SK-N-SH (cell line): ENCODE measurements around the gene NHLH1. TPM values are rescaled to one million over a fixed set of nuclear protein-coding genes. Genes with fewer than 3 reads are reported as not detected.

Experiments
- CTCF ChIA-PET: fragments of 300-600, 350-600 bp; formaldehyde crosslinking; extraction: SDS; loops from one replicate; lab custom pipeline; 2021; lab: Yijun Ruan, JAX
- POLR2A ChIA-PET: fragments of 350-600 bp; sonication (Branson Sonifier 250); formaldehyde crosslinking; extraction: SDS; loops from one replicate; lab custom pipeline; 2020; ENCODE audit warnings: antibody characterized with exemption, inconsistent platforms; lab: Yijun Ruan, JAX
- DNase-seq: peaks from one replicate; pipeline ENCODE4 v3.0.0; 2012
- H2AFZ ChIP-seq: fragments of 200-600 bp; sonication (generic); 2 replicates; pipeline ENCODE4 v1.8.1; 2016; ENCODE audit warnings: antibody characterized with exemption, mild to moderate bottlenecking, low read depth
- H3F3A ChIP-seq: fragments of 200-600 bp; sonication (generic); replicated peaks from 2 replicates; pipeline ENCODE3; 2016; ENCODE audit warnings: antibody characterized with exemption, mild to moderate bottlenecking; ENCODE audit not compliant: insufficient read depth
- H3K27ac ChIP-seq, 2 experiments: fragments of 200-500 bp in 1 of 2; fragments of 200-600 bp in 1 of 2; sonication (Bioruptor generic) in 1 of 2; sonication (generic), shearing (Covaris generic) in 1 of 2; 2 replicates each; pipeline versions ENCODE4 v1.5.1 to v1.6.1; 2014 to 2016; ENCODE audit warnings: low read depth in 2 of 2, inconsistent platforms in 1 of 2, low read length in 1 of 2, mild to moderate bottlenecking in 1 of 2, mixed read lengths in 1 of 2
- H3K27me3 ChIP-seq: fragments of 200-600 bp; sonication (generic), shearing (Covaris generic); 2 replicates; pipeline ENCODE4 v1.6.1; 2016; ENCODE audit warnings: mixed run types; ENCODE audit not compliant: insufficient read depth
- H3K36me3 ChIP-seq, 2 experiments: fragments of 200-500 bp in 1 of 2; fragments of 200-600 bp in 1 of 2; sonication (Bioruptor generic) in 1 of 2; sonication (generic) in 1 of 2; replicated peaks in 1 of 2; 2 replicates each; pipeline versions ENCODE3 to v1.5.1; 2014 to 2016; ENCODE audit warnings: low read length in 1 of 2, mild to moderate bottlenecking in 1 of 2; ENCODE audit not compliant: insufficient read depth in 2 of 2, control insufficient read depth in 1 of 2
- H3K4me1 ChIP-seq, 2 experiments: fragments of 200-500 bp in 1 of 2; fragments of 200-600 bp in 1 of 2; sonication (Bioruptor generic) in 1 of 2; sonication (generic), shearing (Covaris generic) in 1 of 2; 2 replicates each; pipeline versions ENCODE4 v1.5.1 to v1.6.1; 2014 to 2016; ENCODE audit warnings: low read depth in 1 of 2, low read length in 1 of 2, mixed run types in 1 of 2; ENCODE audit not compliant: insufficient read depth in 2 of 2, control insufficient read depth in 1 of 2
- H3K4me2 ChIP-seq: fragments of 200-600 bp; sonication (generic), shearing (Covaris generic); 2 replicates; pipeline ENCODE4 v1.6.1; 2017; ENCODE audit warnings: mixed run types
- H3K4me3 ChIP-seq, 2 experiments: fragments of 200-500 bp in 1 of 2; fragments of 200-600 bp in 1 of 2; sonication (Bioruptor generic) in 1 of 2; sonication (generic), shearing (Covaris generic) in 1 of 2; 2 replicates each; pipeline versions ENCODE4 v1.5.1 to v1.8.1; 2014 to 2016; ENCODE audit warnings: low read depth in 2 of 2, inconsistent platforms in 1 of 2, low read length in 1 of 2, mild to moderate bottlenecking in 1 of 2, mixed read lengths in 1 of 2, moderate library complexity in 1 of 2
- H3K79me2 ChIP-seq: fragments of 200-600 bp; sonication (generic); 2 replicates; pipeline ENCODE4 v1.8.1; 2017; ENCODE audit warnings: mild to moderate bottlenecking; ENCODE audit not compliant: insufficient read depth
- H3K9ac ChIP-seq: fragments of 200-600 bp; sonication (generic); 2 replicates; pipeline ENCODE4 v1.6.1; 2017; ENCODE audit warnings: mixed run types
- H3K9me2 ChIP-seq: fragments of 200-600 bp; sonication (generic); 2 replicates; pipeline ENCODE4 v1.6.1; 2017; ENCODE audit warnings: mixed run types
- H3K9me3 ChIP-seq: fragments of 200-600 bp; sonication (generic); 2 replicates; pipeline ENCODE4 v1.6.1; 2017; ENCODE audit warnings: mixed run types, mild to moderate bottlenecking, moderate library complexity
- H4K20me1 ChIP-seq: fragments of 200-600 bp; sonication (generic); 2 replicates; pipeline ENCODE4 v1.6.1; 2017; ENCODE audit warnings: mild to moderate bottlenecking, mixed run types; ENCODE audit not compliant: insufficient read depth
- EP300 ChIP-seq, 2 experiments: IDR thresholded peaks; 2 replicates each; pipeline versions ENCODE4 v1.4.0 to v1.6.1; 2012; ENCODE audit warnings: borderline replicate concordance in 1 of 2, low read depth in 1 of 2, low read length in 1 of 2
- FOXM1 ChIP-seq: IDR thresholded peaks from 2 replicates; pipeline ENCODE4 v1.4.0; 2012; ENCODE audit warnings: low read depth, mild to moderate bottlenecking
- MAX ChIP-seq: IDR thresholded peaks from 2 replicates; pipeline ENCODE4 v1.4.0; 2012; ENCODE audit warnings: low read depth
- MEF2A ChIP-seq: IDR thresholded peaks from 2 replicates; pipeline ENCODE4 v1.4.0; 2012; ENCODE audit warnings: low read depth, borderline replicate concordance
- MXI1 ChIP-seq: IDR thresholded peaks from 2 replicates; pipeline ENCODE4 v1.6.1; 2012; ENCODE audit warnings: mild to moderate bottlenecking, low read depth, low read length, improper control_type of control experiment
- NFIC ChIP-seq: IDR thresholded peaks from 2 replicates; pipeline ENCODE4 v1.4.0; 2012; ENCODE audit warnings: borderline replicate concordance
- NRF1 ChIP-seq: IDR thresholded peaks from 2 replicates; pipeline ENCODE4 v1.6.1; 2012; ENCODE audit warnings: low read depth, mild to moderate bottlenecking, low read length
- RCOR1 ChIP-seq: fragments of 150-350 bp; IDR thresholded peaks from 2 replicates; pipeline ENCODE4 v1.6.1; 2017; ENCODE audit warnings: antibody characterized with exemption, low read length
- REST ChIP-seq: IDR thresholded peaks from 2 replicates; pipeline ENCODE4 v1.6.1; 2012; ENCODE audit warnings: mild to moderate bottlenecking, low read depth, low read length, moderate library complexity
- RXRA ChIP-seq: IDR thresholded peaks from 2 replicates; pipeline ENCODE4 v1.4.0; 2012; ENCODE audit warnings: low read depth, mild to moderate bottlenecking, borderline replicate concordance
- TAF1 ChIP-seq: IDR thresholded peaks from 2 replicates; pipeline ENCODE4 v1.6.1; 2012; ENCODE audit warnings: low read depth, mild to moderate bottlenecking, low read length, moderate library complexity, borderline replicate concordance
- TCF12 ChIP-seq: IDR thresholded peaks from 2 replicates; pipeline ENCODE4 v1.4.0; 2012
- TEAD4 ChIP-seq: IDR thresholded peaks from 2 replicates; pipeline ENCODE4 v1.4.0; 2012; ENCODE audit warnings: mild to moderate bottlenecking, borderline replicate concordance; ENCODE audit not compliant: insufficient read depth
- USF1 ChIP-seq: IDR thresholded peaks from 2 replicates; pipeline ENCODE4 v1.4.0; 2012; ENCODE audit warnings: low read depth, borderline replicate concordance
- ZBTB33 ChIP-seq: IDR thresholded peaks from 2 replicates; pipeline ENCODE4 v1.4.0; 2012; ENCODE audit warnings: low read depth, borderline replicate concordance
- WGBS: methylation state at CpG from one replicate; pipeline ENCODE4 v1.1.6; 2017; ENCODE audit warnings: low lambda C conversion rate; 5-methylcytosine and 5-hydroxymethylcytosine counted together
- polyA plus RNA-seq, 3 experiments: library from polyadenylated mRNA; depleted of rRNA; stranded (reverse); fragments of >200 nt; gene quantifications; 2 replicates each; pipeline ENCODE4 v1.2.3, GENCODE V29; 2012

NHLH1 gene
- polyA plus RNA-seq, 1 of the 3 experiments (the other 2 are of a cell fraction): 0.18 TPM

GRCh38 chr1:160409486-160409885, 42.6 kb downstream of the NHLH1 start:
- no peaks in the 10 kb centered on the region for H3K9me3 ChIP-seq
- peaks cover 0 to 30% of the 10 kb centered on the region in 2 experiments; a peak in 1 of 4 replicates for H3K4me1 ChIP-seq
- no peak overlapping the region for H3K9ac ChIP-seq
- H2AFZ ChIP-seq: no peak overlapping the region
- no peaks in the 10 kb centered on the region for H3K27me3 ChIP-seq
- H4K20me1 ChIP-seq: no peaks in the 10 kb centered on the region
- H3K36me3 ChIP-seq: no peaks in the 10 kb centered on the region
- no peaks in the 10 kb centered on the region for H3K79me2 ChIP-seq
- H3K9me2 ChIP-seq: no peaks in the 10 kb centered on the region
- H3K27ac ChIP-seq: no peak overlapping the region
- no peak overlapping the region for H3K4me3 ChIP-seq
- ChIA-PET POLR2A (no interaction called here), CTCF (no interaction called here)
- no peak overlapping the region for H3K4me2 ChIP-seq
- WGBS: 82% methylated on average over 4 of the region's 5 CpGs
- no peaks in the 10 kb centered on the region for H3F3A ChIP-seq
- TF ChIP-seq MAX: no peak
- TF ChIP-seq USF1: no peak
- TF ChIP-seq ZBTB33: no peak
- no peak for TF ChIP-seq RCOR1
- no peak for TF ChIP-seq NRF1
- no peak for TF ChIP-seq RXRA
- TF ChIP-seq REST: no peak
- no peak for TF ChIP-seq TCF12
- no peak for TF ChIP-seq TEAD4
- TF ChIP-seq FOXM1: no peak
- DNase-seq: no peak

- DNase-seq: peak; percentile 53
- 88% methylated on average over 16 of the region's 19 CpGs for WGBS
- CTCF ChIA-PET: interaction anchor here (1.1 to 1.3 kb wide), 2 partner anchors 10 to 265 kb away, joined by 3 read pairs; partner anchors contain the start of gene VANGL2
- no peak for TF ChIP-seq MXI1
- TF ChIP-seq MEF2A: no peak
- no peak for TF ChIP-seq RCOR1
- no peak for TF ChIP-seq REST
- TF ChIP-seq USF1: no peak
- no peak for TF ChIP-seq EP300 (IDR thresholded peaks at IDR 0.05; ENCODE audit: borderline replicate concordance in 1 of 2, low read depth in 1 of 2, low read length in 1 of 2)
- no peak for TF ChIP-seq TAF1
- no peak for TF ChIP-seq NFIC
Measured at GRCh38 chr1:160410406-160411005, 43.6 kb downstream of the NHLH1 start.

More at GRCh38 chr1:160410406-160411005, 43.6 kb downstream of the NHLH1 start:
- no peaks in the 10 kb centered on the region for H3K79me2 ChIP-seq
- no peak overlapping the region for H2AFZ ChIP-seq
- H3K9me3 ChIP-seq: no peaks in the 10 kb centered on the region
- no peaks in the 10 kb centered on the region for H3K36me3 ChIP-seq
- H3K9ac ChIP-seq: no peak overlapping the region
- no peak overlapping the region for H3K4me2 ChIP-seq
- H3K4me1 ChIP-seq: peaks cover 0 to 26% of the 10 kb centered on the region in 2 experiments; a peak in 1 of 4 replicates
- H3F3A ChIP-seq: no peaks in the 10 kb centered on the region
- no peaks in the 10 kb centered on the region for H3K27me3 ChIP-seq
- POLR2A ChIA-PET: no interaction called here
- H3K9me2 ChIP-seq: no peaks in the 10 kb centered on the region
- H3K27ac ChIP-seq: no peak overlapping the region
- H4K20me1 ChIP-seq: no peaks in the 10 kb centered on the region
- H3K4me3 ChIP-seq: no peak overlapping the region
